ENCODE data around the gene BCAS3. TPM values are rescaled to one million over a fixed set of nuclear protein-coding genes. Genes with fewer than 3 reads are reported as not detected.

Gene BCAS3
- total and polyA plus RNA-seq, 5 donors from 2014 or later = 29.7 to 59.1 (median 33.9) TPM

DNA sequence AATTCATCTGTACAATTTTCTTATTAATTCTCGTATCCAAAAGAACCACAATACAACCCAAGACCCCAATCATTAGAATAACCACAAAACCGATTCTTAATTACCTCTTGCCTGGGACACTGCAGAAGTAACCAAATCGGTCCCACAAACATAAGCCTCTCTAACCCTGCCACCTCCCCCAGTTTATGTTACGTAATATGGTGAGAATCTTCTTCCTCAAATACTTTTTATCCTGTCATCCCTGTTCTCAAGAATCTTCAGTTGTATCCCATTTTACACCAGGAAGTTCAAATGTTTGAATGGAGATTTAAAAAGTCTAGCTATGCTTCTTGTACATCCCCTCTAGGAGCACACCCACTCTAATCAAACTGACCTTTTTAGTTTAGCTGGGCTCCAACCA, 452.7 kb downstream of the BCAS3 start:
- Mint-ChIP-seq H3K27ac (no peak overlapping the region), H3K4me1 (peaks cover 3 to 19% (median 6%) of the 10 kb centered on the region in 4 donors), H3K36me3 (peaks cover 3% of the 10 kb centered on the region), H3K4me3 (no peak overlapping the region), H3K27me3 (no peaks in the 10 kb centered on the region), H3K9me3 (no peaks in the 10 kb centered on the region)
- DNase-seq (no peak), ATAC-seq (ENCODE audit: low read depth in 2 of 2) (no peak)
- H3K4me3 ChIP-seq (ENCODE audit: low read depth, low read length) = no peak overlapping the region
- H3K4me1 ChIP-seq (ENCODE audit: control insufficient read depth, insufficient read depth, low read length, poor library complexity, severe bottlenecking) = no peaks in the 10 kb centered on the region
- no peaks in the 10 kb centered on the region for H3K9me3 ChIP-seq (ENCODE audit: control insufficient read depth in 2 of 2, low read length in 2 of 2)
- no peaks in the 10 kb centered on the region for H3K27me3 ChIP-seq (ENCODE audit: control insufficient read depth, insufficient read depth, low read length)
- H3K27ac ChIP-seq (ENCODE audit: insufficient read depth, low read length, poor library complexity, severe bottlenecking) = no peak overlapping the region
- H3K36me3 ChIP-seq (ENCODE audit: control insufficient read depth, insufficient read depth, low read length) = no peaks in the 10 kb centered on the region

DNA sequence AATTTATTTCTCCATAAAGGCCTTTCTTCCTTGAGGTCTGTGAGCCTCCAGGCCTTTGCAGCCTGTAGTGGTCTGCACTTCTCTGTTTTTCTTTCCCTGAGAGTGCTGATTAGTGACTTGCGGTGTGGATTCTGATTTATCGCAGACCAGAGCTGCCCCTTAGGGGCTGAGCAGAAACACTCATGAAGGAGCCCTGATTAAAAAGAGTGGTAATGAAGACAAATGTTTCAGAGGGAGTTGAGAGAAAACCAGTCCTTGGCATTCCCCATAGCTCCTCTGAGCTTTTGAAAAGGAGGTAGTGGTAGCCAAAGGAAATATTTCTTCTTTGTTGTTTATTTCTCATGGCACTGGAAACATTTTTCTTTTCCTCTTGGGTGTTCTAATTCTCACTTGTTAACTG, 453.9 kb downstream of the BCAS3 start:
- Mint-ChIP-seq H3K36me3 (peaks cover 7% of the 10 kb centered on the region), H3K4me1 (peaks cover 3 to 25% (median 6%) of the 10 kb centered on the region in 4 donors), H3K27me3 (no peaks in the 10 kb centered on the region), H3K4me3 (no peak overlapping the region), H3K27ac (peak overlapping the region in 1 of 3 donors; percentile 72), H3K9me3 (no peaks in the 10 kb centered on the region)
- no peak overlapping the region for H3K27ac ChIP-seq (ENCODE audit: insufficient read depth, low read length, poor library complexity, severe bottlenecking)
- no peaks in the 10 kb centered on the region for H3K27me3 ChIP-seq (ENCODE audit: control insufficient read depth, insufficient read depth, low read length)
- H3K4me1 ChIP-seq (ENCODE audit: control insufficient read depth, insufficient read depth, low read length, poor library complexity, severe bottlenecking) = no peaks in the 10 kb centered on the region
- H3K36me3 ChIP-seq (ENCODE audit: control insufficient read depth, insufficient read depth, low read length) = no peaks in the 10 kb centered on the region
- H3K9me3 ChIP-seq (ENCODE audit: control insufficient read depth in 2 of 2, low read length in 2 of 2) = no peaks in the 10 kb centered on the region
- no peak overlapping the region for H3K4me3 ChIP-seq (ENCODE audit: low read depth, low read length)
- DNase-seq = no peak
- no peak for ATAC-seq (ENCODE audit: low read depth in 2 of 2)

DNA sequence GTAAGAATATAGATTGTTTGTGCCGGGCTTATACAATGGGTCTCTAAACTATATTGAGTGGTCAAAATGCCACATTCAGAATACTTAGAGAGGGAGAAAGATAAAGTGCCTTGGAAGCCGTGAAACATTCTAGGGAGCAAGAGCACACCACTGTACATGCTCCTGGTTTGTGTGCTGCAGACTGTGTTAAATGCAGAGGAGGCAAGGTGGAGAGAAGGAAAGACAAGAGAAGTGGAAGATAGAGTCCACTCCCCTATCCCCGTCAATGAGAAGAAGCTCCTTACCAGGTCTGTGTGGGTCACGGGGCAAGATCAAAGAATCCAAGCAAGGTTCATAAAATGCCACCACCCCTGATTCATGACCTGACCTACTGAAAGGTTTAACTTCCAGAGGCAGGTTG, 454.9 kb downstream of the BCAS3 start:
- Mint-ChIP-seq H3K27ac (no peak overlapping the region), H3K27me3 (no peaks in the 10 kb centered on the region), H3K9me3 (no peaks in the 10 kb centered on the region), H3K4me1 (peaks cover 3 to 27% (median 7%) of the 10 kb centered on the region in 4 donors), H3K36me3 (peaks cover 7% of the 10 kb centered on the region), H3K4me3 (no peak overlapping the region)
- Histone ChIP-seq H3K27ac (ENCODE audit: insufficient read depth, low read length, poor library complexity, severe bottlenecking) (no peak overlapping the region), H3K27me3 (ENCODE audit: control insufficient read depth, insufficient read depth, low read length) (no peaks in the 10 kb centered on the region), H3K4me3 (ENCODE audit: low read depth, low read length) (no peak overlapping the region), H3K36me3 (ENCODE audit: control insufficient read depth, insufficient read depth, low read length) (no peaks in the 10 kb centered on the region), H3K4me1 (ENCODE audit: control insufficient read depth, insufficient read depth, low read length, poor library complexity, severe bottlenecking) (no peaks in the 10 kb centered on the region), H3K9me3 (ENCODE audit: control insufficient read depth in 2 of 2, low read length in 2 of 2) (no peaks in the 10 kb centered on the region)
- DNase-seq (no peak), ATAC-seq (ENCODE audit: low read depth in 2 of 2) (no peak)

DNA sequence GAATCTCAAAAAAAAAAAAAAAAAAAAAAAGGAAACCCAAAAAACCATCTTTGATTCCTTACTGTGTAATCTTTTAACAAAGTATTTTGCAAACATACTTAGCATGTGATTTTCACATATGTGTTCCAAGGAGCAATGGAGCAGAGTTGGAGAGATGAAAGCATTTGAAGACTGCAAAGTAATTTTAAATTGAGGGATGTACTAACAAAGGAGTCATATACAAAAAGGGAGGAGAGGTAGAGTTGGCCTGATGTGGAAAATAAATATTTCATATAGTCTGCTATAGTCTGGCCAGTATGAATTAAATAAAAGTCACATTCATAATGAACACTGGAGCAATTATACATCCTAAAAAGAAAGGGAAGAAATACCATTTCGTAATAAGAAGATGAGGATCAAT, 456.2 kb downstream of the BCAS3 start:
- Mint-ChIP-seq H3K36me3 (peaks cover 6% of the 10 kb centered on the region), H3K4me3 (no peak overlapping the region), H3K27ac (no peak overlapping the region), H3K27me3 (no peaks in the 10 kb centered on the region), H3K4me1 (peaks cover 4 to 32% (median 11%) of the 10 kb centered on the region in 4 donors), H3K9me3 (no peaks in the 10 kb centered on the region)
- no peaks in the 10 kb centered on the region for H3K9me3 ChIP-seq (ENCODE audit: control insufficient read depth in 2 of 2, low read length in 2 of 2)
- DNase-seq (no peak), ATAC-seq (ENCODE audit: low read depth in 2 of 2) (no peak)
- H3K36me3 ChIP-seq (ENCODE audit: control insufficient read depth, insufficient read depth, low read length) = no peaks in the 10 kb centered on the region
- no peak overlapping the region for H3K4me3 ChIP-seq (ENCODE audit: low read depth, low read length)
- no peaks in the 10 kb centered on the region for H3K27me3 ChIP-seq (ENCODE audit: control insufficient read depth, insufficient read depth, low read length)
- no peak overlapping the region for H3K27ac ChIP-seq (ENCODE audit: insufficient read depth, low read length, poor library complexity, severe bottlenecking)
- H3K4me1 ChIP-seq (ENCODE audit: control insufficient read depth, insufficient read depth, low read length, poor library complexity, severe bottlenecking) = peaks cover 7% of the 10 kb centered on the region

DNA sequence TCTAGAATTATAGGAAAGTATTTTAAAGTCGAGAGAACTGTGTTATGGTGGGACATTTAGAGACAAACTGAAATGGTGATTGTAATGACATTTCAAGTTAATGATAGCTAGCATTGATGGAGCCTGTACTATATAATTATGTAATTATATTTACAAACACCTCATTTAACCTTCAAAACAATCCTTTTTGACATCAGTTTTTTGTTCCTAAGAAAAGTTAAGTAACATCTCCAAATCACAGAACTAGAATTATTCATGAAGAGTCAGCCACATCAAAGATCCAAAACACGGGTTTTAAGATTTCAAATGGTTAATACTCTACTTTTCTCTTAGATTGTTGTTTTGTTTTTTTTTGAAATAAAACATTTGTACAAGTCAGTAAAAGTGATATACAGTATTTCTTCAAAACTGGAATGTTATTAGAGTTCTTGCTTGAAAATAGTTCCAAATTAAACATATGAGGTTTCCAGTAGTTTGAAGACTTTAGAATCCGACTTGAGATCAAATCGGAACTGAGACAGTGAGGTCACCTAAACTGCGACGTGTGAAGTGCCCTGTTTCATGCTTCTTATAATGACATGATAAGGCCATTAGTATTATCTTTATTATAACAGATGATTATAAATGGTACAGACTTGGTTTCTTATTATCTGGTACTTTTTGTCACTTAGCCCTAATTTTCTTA, 457.0 kb downstream of the BCAS3 start:
- H3K27me3 Mint-ChIP-seq = no peaks in the 10 kb centered on the region
- H3K4me1 Mint-ChIP-seq = peaks cover 9 to 33% (median 19%) of the 10 kb centered on the region in 4 donors
- no peak overlapping the region for H3K27ac ChIP-seq (ENCODE audit: insufficient read depth, low read length, poor library complexity, severe bottlenecking)
- no peaks in the 10 kb centered on the region for H3K36me3 ChIP-seq (ENCODE audit: control insufficient read depth, insufficient read depth, low read length)
- H3K9me3 Mint-ChIP-seq = no peaks in the 10 kb centered on the region
- DNase-seq (no peak), ATAC-seq (ENCODE audit: low read depth in 2 of 2) (no peak)
- peaks cover 4% of the 10 kb centered on the region for H3K36me3 Mint-ChIP-seq
- H3K9me3 ChIP-seq (ENCODE audit: control insufficient read depth in 2 of 2, low read length in 2 of 2) = no peaks in the 10 kb centered on the region
- H3K27me3 ChIP-seq (ENCODE audit: control insufficient read depth, insufficient read depth, low read length) = no peaks in the 10 kb centered on the region
- H3K4me3 Mint-ChIP-seq = no peak overlapping the region
- H3K4me3 ChIP-seq (ENCODE audit: low read depth, low read length) = no peak overlapping the region
- peaks cover 14% of the 10 kb centered on the region for H3K4me1 ChIP-seq (ENCODE audit: control insufficient read depth, insufficient read depth, low read length, poor library complexity, severe bottlenecking)
- H3K27ac Mint-ChIP-seq = no peak overlapping the region

DNA sequence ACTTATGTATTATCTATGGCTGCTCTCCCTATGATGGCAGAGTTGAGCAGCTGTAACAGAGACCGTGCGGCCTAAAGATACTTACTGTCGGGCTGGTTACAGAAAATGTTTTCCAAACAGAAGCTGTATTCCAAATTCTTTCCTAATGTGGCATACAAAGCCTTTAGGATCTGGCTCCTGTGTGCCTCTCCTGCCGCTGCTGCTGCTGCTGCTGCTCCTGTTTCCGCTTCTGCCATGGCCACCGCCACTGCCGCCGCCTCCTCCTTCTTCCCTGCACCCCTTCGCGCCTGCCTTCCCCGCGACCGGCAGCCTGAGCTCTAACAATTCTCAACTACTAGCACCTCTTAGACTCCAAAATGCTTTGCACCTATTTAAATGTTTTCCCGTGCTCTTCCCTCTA, 458.1 kb downstream of the BCAS3 start:
- no peaks in the 10 kb centered on the region for H3K36me3 ChIP-seq (ENCODE audit: control insufficient read depth, insufficient read depth, low read length)
- H3K27me3 ChIP-seq (ENCODE audit: control insufficient read depth, insufficient read depth, low read length) = no peaks in the 10 kb centered on the region
- Mint-ChIP-seq H3K4me3 (peak overlapping the region in 1 of 4 donors; percentile 64), H3K36me3 (peaks cover 4% of the 10 kb centered on the region), H3K9me3 (no peaks in the 10 kb centered on the region), H3K4me1 (peaks cover 9 to 42% (median 27%) of the 10 kb centered on the region in 4 donors), H3K27me3 (no peaks in the 10 kb centered on the region), H3K27ac (no peak overlapping the region)
- ATAC-seq (ENCODE audit: low read depth in 2 of 2) (no peak), DNase-seq (no peak)
- H3K4me3 ChIP-seq (ENCODE audit: low read depth, low read length) = no peak overlapping the region
- no peaks in the 10 kb centered on the region for H3K9me3 ChIP-seq (ENCODE audit: control insufficient read depth in 2 of 2, low read length in 2 of 2)
- H3K27ac ChIP-seq (ENCODE audit: insufficient read depth, low read length, poor library complexity, severe bottlenecking) = no peak overlapping the region
- peaks cover 15% of the 10 kb centered on the region for H3K4me1 ChIP-seq (ENCODE audit: control insufficient read depth, insufficient read depth, low read length, poor library complexity, severe bottlenecking)

DNA sequence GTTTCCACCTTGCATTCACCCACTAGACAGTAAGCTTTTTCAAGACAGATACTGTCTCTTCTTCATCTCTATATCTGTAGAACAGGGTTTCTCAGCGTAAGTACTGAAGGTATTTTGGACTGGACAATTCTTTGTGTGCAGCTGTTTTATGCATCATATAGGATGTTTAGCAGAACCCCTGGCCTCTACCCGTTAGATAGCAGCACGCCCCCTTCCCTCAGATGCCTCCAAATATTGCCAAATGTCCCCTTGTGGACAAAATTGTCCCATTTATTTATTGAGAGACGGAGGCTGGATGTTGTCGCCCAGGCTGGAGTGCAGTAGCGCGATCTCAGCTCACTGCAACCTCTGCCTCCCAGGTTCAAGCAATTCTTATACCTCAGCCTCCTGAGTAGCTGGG, 458.6 kb downstream of the BCAS3 start:
- peak overlapping the region in 1 of 4 donors; percentile 64 for H3K4me3 Mint-ChIP-seq

DNA sequence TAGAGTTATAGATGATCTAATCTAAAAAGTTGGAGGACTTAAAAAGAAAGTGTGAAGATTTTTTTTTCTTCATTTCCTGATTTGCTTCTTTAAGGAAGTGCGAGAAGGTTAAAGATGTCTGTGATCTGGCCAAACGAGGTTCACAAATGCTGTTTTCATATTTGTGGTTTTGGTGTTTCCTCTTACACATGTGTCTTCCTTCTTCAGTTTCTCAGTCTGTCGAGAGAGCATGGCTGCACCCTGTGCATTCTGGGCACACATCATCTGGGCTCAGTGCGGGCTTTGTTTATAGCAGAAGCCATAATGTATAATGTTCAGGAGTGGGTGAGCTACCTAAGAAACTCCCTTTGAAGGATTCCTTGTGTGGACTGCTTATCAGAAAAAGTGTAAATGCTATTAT, 461.6 kb downstream of the BCAS3 start:
- Mint-ChIP-seq H3K4me1 (peaks cover 15 to 54% (median 38%) of the 10 kb centered on the region in 4 donors), H3K36me3 (peaks cover 4% of the 10 kb centered on the region), H3K27ac (peak overlapping the region; percentile 54 to 84 (median 80)), H3K4me3 (peak overlapping the region; percentile 7 to 79 (median 72)), H3K27me3 (no peaks in the 10 kb centered on the region), H3K9me3 (peaks cover 0 to 2% (median 0%) of the 10 kb centered on the region in 7 donors)
- ATAC-seq (ENCODE audit: low read depth in 2 of 2) = peak; percentile 97 to 99
- Histone ChIP-seq H3K27me3 (ENCODE audit: control insufficient read depth, insufficient read depth, low read length) (no peaks in the 10 kb centered on the region), H3K9me3 (ENCODE audit: control insufficient read depth in 2 of 2, low read length in 2 of 2) (no peaks in the 10 kb centered on the region), H3K4me1 (ENCODE audit: control insufficient read depth, insufficient read depth, low read length, poor library complexity, severe bottlenecking) (peaks cover 15% of the 10 kb centered on the region), H3K4me3 (ENCODE audit: low read depth, low read length) (peak overlapping the region; percentile 56), H3K36me3 (ENCODE audit: control insufficient read depth, insufficient read depth, low read length) (no peaks in the 10 kb centered on the region), H3K27ac (ENCODE audit: insufficient read depth, low read length, poor library complexity, severe bottlenecking) (peak overlapping the region; percentile 63)
- peak; percentile 4 to 87 (median 75) for DNase-seq

More for the DNA sequence above, 458.6 kb downstream of the BCAS3 start:
- Histone ChIP-seq H3K4me1 (ENCODE audit: control insufficient read depth, insufficient read depth, low read length, poor library complexity, severe bottlenecking) (peaks cover 15% of the 10 kb centered on the region), H3K27ac (ENCODE audit: insufficient read depth, low read length, poor library complexity, severe bottlenecking) (no peak overlapping the region), H3K4me3 (ENCODE audit: low read depth, low read length) (no peak overlapping the region), H3K36me3 (ENCODE audit: control insufficient read depth, insufficient read depth, low read length) (no peaks in the 10 kb centered on the region), H3K27me3 (ENCODE audit: control insufficient read depth, insufficient read depth, low read length) (no peaks in the 10 kb centered on the region), H3K9me3 (ENCODE audit: control insufficient read depth in 2 of 2, low read length in 2 of 2) (no peaks in the 10 kb centered on the region)
- H3K36me3 Mint-ChIP-seq = peaks cover 4% of the 10 kb centered on the region
- H3K27ac Mint-ChIP-seq = peak overlapping the region in 1 of 3 donors; percentile 10
- ATAC-seq (ENCODE audit: low read depth in 2 of 2) (no peak), DNase-seq (no peak)
- peaks cover 9 to 45% (median 30%) of the 10 kb centered on the region in 4 donors for H3K4me1 Mint-ChIP-seq
- no peaks in the 10 kb centered on the region for H3K9me3 Mint-ChIP-seq
- H3K27me3 Mint-ChIP-seq = no peaks in the 10 kb centered on the region
